Peyer's patch (tissue), 4 donors: ENCODE results near the gene PRDM15. TPM values are rescaled to one million over a fixed set of nuclear protein-coding genes. Genes with fewer than 3 reads are reported as not detected.

Experiments used
- DNase-seq, 3 donors: peaks; one replicate each; pipeline ENCODE4 v3.0.0-alpha.2; 2017 to 2019
- H3K27ac ChIP-seq, 4 donors: fragments of 200-600 bp; sonication (generic); one replicate each; pipeline ENCODE4 v1.5.1; 2016 to 2019
- H3K27me3 ChIP-seq, 2 donors: fragments of 200-600 bp; sonication (generic); one replicate each; pipeline ENCODE4 v1.5.1; 2019
- H3K36me3 ChIP-seq, 3 donors: fragments of 200-600 bp; sonication (generic); one replicate each; pipeline ENCODE4 v1.5.1; 2016 to 2019
- H3K4me1 ChIP-seq, 4 donors: fragments of 200-600 bp; sonication (generic); one replicate each; pipeline ENCODE4 v1.5.1; 2016 to 2019
- H3K4me3 ChIP-seq, 4 donors: fragments of 200-600 bp; sonication (generic); 1 replicate in 3 of 4; 2 replicates in 1 of 4; pipeline ENCODE4 v1.5.1; 2016 to 2019; ENCODE audit warnings: mild to moderate bottlenecking in 1 of 4
- H3K9me3 ChIP-seq, 4 donors: fragments of 200-600 bp; sonication (generic); one replicate each; pipeline ENCODE4 v1.5.1; 2016 to 2019; ENCODE audit warnings: mild to moderate bottlenecking in 1 of 4
- CTCF ChIP-seq, 6 experiments: fragments of 450-650 bp in 4 of 6; fragments of 200-600 bp in 2 of 6; sonication (generic) in 1 of 6; IDR thresholded peaks; one replicate each; pipeline ENCODE4 v1.5.1; 2017 to 2019; ENCODE audit warnings: antibody characterized with exemption in 6 of 6, mild to moderate bottlenecking in 3 of 6, moderate library complexity in 1 of 6
- POLR2A ChIP-seq, 2 donors: fragments of 450-650 bp; IDR thresholded peaks; one replicate each; pipeline ENCODE4 v1.5.1; 2017; ENCODE audit warnings: antibody characterized with exemption in 2 of 2, mild to moderate bottlenecking in 2 of 2, moderate library complexity in 2 of 2
- total RNA-seq, 4 donors: library from RNA; depleted of rRNA; stranded (reverse); fragments of >200 nt; gene quantifications; one replicate each; pipeline ENCODE4 v1.1.0, GENCODE V29; 2016

PRDM15 gene
- total RNA-seq, 4 donors from 2014 or later = 9.3 to 47.9 (median 16.9) TPM

GRCh38 chr21:41914358-41914757 is 35.2 kb upstream of the PRDM15 start:
- Histone ChIP-seq H3K27me3 (no peaks in the 10 kb centered on the region), H3K9me3 (no peaks in the 10 kb centered on the region), H3K4me3 (no peak overlapping the region), H3K4me1 (no peaks in the 10 kb centered on the region), H3K36me3 (peaks cover 0 to 65% (median 0%) of the 10 kb centered on the region in 3 donors), H3K27ac (no peak overlapping the region)
- DNase-seq = no peak
- no peak for TF ChIP-seq CTCF (IDR thresholded peaks at IDR 0.05)
- TF ChIP-seq POLR2A (IDR thresholded peaks at IDR 0.05) = no peak

GRCh38 chr21:41913230-41913629 is 34.1 kb upstream of the PRDM15 start:
- H3K4me1 ChIP-seq = no peaks in the 10 kb centered on the region
- no peak overlapping the region for H3K4me3 ChIP-seq
- no peaks in the 10 kb centered on the region for H3K9me3 ChIP-seq
- H3K27me3 ChIP-seq = no peaks in the 10 kb centered on the region
- no peak for DNase-seq
- TF ChIP-seq POLR2A (IDR thresholded peaks at IDR 0.05) (no peak), CTCF (IDR thresholded peaks at IDR 0.05) (no peak)
- peaks cover 0 to 71% (median 0%) of the 10 kb centered on the region in 3 donors for H3K36me3 ChIP-seq
- no peak overlapping the region for H3K27ac ChIP-seq

- no peaks in the 10 kb centered on the region for H3K4me1 ChIP-seq
- DNase-seq = no peak
- TF ChIP-seq CTCF (IDR thresholded peaks at IDR 0.05) = no peak
- no peak for TF ChIP-seq POLR2A (IDR thresholded peaks at IDR 0.05)
- no peak overlapping the region for H3K27ac ChIP-seq
- no peaks in the 10 kb centered on the region for H3K9me3 ChIP-seq
- peaks cover 0 to 72% (median 0%) of the 10 kb centered on the region in 3 donors for H3K36me3 ChIP-seq
- H3K4me3 ChIP-seq = no peak overlapping the region
- H3K27me3 ChIP-seq = no peaks in the 10 kb centered on the region
These were observed 29.7 kb upstream of the PRDM15 start for GRCh38 chr21:41908829-41909228.

- Histone ChIP-seq H3K27me3 (no peaks in the 10 kb centered on the region), H3K4me3 (no peak overlapping the region), H3K9me3 (no peaks in the 10 kb centered on the region), H3K4me1 (no peaks in the 10 kb centered on the region), H3K27ac (no peak overlapping the region), H3K36me3 (peaks cover 0 to 65% (median 0%) of the 10 kb centered on the region in 3 donors)
- DNase-seq = no peak
- TF ChIP-seq POLR2A (IDR thresholded peaks at IDR 0.05) (no peak), CTCF (IDR thresholded peaks at IDR 0.05) (no peak)
These were observed 28.5 kb upstream of the PRDM15 start for GRCh38 chr21:41907496-41908258.

- H3K36me3 ChIP-seq = peaks cover 0 to 59% (median 0%) of the 10 kb centered on the region in 3 donors
These were observed 27.6 kb upstream of the PRDM15 start for GRCh38 chr21:41906770-41907169.

More at GRCh38 chr21:41906770-41907169, 27.6 kb upstream of the PRDM15 start:
- Histone ChIP-seq H3K27me3 (no peaks in the 10 kb centered on the region), H3K9me3 (no peaks in the 10 kb centered on the region), H3K4me3 (no peak overlapping the region), H3K27ac (no peak overlapping the region), H3K4me1 (no peaks in the 10 kb centered on the region)
- TF ChIP-seq POLR2A (IDR thresholded peaks at IDR 0.05) (no peak), CTCF (IDR thresholded peaks at IDR 0.05) (no peak)
- no peak for DNase-seq
